Germinal center (tissue), 1 donor: ENCODE measurements around the gene SLC39A3.

Experiments used
- DNase-seq: peaks from one replicate; pipeline ENCODE4 v3.0.0; 2012; ENCODE audit warnings: mixed read lengths, low spot score

The SLC39A3 gene

DNA sequence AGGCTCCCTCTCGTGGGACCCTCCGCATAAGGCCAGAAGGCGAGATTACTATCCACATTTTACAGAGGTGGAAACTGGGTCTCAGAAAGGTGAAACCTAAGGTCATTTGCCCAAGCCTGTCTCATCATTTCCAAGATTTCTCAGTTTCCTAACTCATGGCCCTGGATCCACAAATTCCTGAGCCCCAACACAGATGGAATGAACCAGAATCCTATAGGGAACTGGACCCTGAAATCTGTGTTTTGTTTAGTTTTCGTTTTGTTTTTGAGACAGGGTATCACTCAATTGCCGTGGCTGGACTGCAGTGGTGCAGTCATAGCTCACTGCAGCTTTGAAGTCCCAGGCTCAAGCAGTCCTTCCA is 36.8 kb downstream of the SLC39A3 start:
- no peak for DNase-seq

DNA sequence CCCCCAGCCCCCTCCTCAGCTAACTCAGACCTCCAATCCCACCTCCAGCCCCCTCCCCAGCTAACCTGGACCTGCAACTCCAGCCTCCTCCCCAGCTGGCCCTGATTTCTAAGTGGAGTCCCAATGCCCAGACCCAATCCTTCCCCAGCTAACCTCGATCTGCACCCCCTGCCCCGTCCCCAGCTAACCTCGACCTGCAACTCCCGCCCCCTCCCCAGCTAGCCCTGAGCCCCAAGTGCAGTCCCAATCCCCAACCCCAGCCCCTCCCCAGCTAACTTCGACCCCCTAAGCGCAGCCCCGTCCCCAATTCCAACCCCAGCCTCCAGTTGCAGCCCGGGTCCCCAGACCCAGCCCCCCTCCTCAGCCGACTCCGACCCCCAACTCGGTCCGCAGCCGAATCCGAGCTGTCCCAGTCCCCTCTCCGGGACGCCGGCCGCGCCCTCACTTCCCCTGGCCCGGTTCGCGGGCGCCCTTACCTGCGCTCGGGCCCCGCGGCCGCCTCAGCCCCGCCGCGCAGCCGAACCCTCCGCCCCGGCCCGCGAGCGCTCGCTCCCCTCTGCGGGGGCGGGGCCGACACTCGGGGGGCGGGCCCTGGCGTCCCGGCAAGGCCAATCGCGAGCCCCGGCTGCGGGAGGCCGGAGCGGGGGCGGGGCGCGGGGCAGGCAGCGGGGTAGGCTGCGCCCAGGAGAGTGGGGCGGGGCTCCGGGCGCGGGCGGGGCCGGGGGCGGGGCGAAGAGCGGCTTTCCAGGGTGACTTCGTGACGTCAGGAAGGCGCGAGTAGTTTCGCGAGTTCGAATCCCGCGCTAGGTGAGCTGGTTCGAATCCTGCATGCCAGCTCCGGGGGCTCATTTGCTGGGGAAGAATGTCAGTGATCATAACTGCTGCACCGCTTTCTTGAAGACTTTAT is 37.4 kb downstream of the SLC39A3 start, which contains the start of gene GNG7:
GNG7 (minus strand) TSS at position 525 of the 907 bp plus-strand sequence. CDS start 182,006 bp downstream, outside the sequence.
- peak; percentile 99 for DNase-seq

DNA sequence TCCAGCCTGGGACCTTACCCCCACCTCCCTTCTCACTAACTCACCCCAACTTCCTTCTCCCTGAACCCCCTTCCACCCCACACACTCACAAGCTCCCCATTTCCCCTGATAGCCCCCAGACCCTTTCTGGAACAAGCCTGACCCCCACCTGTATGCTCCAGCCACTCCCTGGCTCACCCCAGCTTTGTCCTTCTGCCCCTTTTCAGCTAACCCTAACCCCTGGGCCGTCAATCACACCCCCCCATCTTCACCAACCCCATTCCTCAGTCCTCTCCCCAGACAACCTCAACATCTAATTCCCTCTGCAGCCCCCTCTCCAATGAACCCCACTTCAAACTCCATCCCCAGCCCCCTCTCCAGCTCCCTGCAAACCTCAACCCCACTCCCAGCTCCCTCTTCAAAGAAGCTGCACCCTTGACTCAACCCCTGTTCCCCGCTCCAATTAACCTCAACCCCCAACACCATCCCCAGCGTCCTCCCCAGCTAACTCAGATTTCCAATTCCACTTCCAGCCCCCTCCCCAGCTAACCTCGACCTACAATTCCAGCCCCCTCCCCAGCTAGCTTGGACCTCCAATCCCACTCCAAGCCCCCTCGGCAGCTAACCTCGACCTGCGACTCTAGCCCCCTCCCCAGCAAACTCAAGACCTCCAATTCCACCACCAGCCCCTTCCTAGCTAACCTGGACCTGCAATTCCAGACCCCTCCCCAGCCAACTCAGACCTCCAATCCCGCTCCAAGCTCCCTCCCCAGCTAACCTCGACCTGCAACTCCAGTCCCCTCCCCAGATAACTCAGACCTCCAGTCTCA is 38.3 kb downstream of the SLC39A3 start:
- DNase-seq, result no peak

DNA sequence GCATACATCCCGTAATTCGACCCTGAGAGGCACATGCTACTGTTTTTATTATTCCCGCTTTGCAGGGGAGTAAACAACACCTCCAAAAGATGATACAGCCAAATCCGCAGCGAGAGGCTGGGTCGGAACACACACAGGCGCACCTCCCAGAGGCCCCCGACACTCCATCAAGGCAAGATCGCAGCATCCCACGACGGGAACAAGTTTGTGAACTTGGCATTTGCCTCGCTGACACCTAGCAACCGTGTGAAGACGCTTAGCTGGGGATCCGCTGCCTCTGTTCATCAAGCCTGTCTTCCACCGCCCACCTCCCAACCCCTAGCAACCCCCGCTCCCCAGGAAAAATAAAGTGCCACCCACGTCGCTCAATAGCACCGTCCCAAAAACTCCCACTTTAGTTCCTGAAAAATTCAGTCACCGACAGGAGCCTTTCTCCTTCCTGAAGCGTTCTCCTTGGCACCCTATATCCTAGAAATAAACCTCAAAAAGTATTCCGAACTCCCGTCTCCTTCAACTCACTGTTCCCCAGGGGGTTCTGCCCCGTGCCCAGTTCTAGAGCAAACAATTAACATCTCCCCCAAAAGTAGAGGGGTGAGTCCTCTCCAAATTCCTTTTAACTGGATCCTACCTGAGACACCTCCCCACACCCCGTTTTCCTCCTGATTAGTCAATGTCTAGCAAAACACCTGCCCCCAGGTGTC is 39.0 kb downstream of the SLC39A3 start:
- DNase-seq, result no peak

DNA sequence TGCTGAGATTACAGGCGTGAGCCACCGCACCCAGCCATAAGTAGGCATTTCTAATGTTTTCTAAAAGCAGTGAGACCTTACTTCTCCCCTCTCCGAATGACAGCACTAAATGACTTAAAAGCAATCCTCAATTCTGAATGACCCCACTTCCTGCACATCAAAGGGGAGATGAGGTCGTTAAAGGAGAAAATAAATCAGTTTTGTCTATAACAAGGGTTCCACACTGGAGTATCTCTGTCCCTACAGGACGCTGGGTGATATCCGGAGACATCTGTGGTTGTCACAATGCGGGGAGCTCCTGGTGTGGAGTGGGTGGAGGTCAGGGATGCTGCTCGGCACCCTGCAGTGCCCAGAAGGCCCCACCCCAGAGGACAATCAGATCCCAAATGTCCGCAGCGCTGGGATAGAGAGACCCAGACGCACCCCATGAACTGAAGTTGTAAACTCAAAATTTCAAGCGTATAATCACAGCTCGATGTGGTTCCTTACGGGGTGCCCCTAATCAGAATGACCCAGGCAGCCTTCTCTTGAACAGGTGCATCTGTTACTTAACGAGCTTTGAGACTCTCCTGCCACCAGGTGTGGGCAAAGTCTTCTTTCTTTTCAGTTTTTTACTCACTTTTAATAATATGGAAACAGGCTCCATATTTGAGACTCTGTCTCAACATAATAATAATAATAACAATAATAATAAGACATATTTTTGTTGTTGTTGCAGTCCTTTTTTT is 40.2 kb downstream of the SLC39A3 start:
- DNase-seq, result no peak

DNA sequence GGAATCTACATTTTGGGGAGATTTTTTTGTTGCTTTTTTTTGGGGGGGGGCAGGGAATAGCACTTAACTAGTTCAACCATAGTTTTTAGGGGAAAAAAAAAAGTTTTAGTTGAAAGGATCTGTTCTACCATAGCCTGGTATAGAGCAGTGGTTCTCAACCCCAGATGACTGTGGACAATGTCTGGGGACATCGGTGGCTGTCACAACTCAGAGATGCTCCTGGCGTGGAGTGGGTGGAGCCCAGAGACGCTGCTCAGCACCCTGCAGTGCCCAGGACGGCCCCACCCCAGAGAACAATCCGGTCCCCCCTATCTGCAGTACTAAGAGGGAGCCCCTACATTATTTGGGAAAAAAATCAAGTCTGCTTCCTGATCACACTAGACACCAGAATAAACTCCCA is 45.6 kb downstream of the SLC39A3 start:
- DNase-seq, result no peak

DNA sequence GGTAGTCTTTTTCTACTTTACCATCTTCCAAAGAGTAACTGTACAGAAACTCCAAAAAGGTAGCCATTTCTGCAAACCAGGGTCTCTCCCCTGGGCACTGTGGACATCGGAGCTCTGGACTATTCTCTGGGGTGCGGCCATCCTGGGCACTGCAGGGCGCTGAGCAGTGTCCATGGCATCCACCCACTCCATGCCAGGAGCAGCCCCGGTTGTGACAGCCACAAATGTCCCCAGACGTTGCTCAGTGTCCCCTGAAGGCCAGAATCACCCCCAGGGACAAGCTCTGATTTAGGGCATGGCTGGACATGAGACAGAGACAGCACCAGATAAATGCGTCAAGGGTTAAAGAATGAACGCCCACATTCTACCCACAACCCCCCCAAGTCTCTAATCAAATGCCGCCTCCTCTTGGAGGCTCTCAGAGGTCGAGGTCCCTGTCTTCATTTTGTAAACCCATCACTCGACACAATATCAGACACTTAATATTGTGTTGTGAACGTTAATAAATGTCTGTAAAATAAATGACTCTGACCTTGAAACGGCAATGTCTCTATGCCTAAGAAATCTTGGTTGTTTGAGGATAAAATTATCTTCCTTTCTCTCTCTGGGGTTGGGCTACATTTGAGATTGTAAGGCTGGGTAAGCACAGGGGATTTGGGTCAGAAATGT is 46.2 kb downstream of the SLC39A3 start:
- no peak for DNase-seq

DNA sequence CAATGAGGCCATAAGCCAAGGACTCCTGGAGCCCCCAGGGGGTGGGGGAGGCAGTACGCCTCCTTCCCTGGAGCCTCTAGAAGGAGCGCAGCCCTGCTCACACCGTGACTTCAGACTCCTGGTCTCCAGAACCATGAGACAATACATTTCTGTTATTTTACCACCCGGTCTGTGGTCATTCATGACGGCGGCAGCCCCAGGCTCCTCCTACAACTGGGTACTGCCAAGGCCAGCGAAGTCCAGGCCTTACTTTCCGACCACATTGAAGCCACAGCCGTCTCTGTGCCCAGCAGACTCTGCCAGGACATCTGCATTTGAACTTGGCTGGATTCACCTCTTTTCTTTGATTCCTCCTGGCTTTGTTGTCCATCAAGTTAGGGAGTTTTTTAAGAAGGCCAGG is 47.9 kb downstream of the SLC39A3 start:
- no peak for DNase-seq

DNA sequence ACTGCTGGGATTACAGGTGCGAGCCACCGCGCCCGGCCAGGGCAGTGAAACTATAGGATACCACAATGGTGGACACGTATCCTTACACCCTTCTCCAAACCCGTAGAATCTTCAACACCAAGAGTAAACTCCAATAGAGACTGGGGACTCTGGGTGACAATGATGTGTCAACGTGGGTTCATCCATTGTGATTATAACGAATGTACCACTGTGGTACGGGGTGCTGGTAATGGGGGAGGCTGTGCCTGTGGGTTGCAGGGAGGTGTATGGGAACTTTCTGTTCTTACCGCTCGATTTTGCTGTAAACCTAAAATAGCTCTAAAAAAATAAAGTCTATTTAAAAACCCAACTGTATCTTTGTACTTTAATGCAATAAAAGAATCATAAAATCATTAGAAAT is 49.0 kb downstream of the SLC39A3 start:
- no peak for DNase-seq

DNA sequence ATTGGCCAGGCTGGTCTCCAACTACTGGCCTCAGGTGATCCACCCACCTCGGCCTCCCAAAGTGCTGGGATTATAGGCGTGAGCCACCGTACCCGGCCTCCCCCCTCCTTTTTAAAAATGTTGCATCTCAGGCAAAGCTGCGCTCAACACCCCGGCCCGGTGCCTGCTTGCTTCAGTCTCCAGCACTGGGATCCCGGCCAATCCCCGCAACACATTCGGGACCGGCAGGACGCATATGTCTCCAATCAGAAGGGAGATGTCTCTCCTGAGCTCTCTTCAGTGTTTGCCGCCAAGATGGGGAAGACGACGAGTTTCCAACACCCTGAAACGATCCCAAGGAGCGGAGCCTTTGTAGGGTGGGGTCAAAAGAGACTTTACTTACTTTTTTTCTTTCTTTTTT is 53.5 kb downstream of the SLC39A3 start:
- DNase-seq, result no peak

DNA sequence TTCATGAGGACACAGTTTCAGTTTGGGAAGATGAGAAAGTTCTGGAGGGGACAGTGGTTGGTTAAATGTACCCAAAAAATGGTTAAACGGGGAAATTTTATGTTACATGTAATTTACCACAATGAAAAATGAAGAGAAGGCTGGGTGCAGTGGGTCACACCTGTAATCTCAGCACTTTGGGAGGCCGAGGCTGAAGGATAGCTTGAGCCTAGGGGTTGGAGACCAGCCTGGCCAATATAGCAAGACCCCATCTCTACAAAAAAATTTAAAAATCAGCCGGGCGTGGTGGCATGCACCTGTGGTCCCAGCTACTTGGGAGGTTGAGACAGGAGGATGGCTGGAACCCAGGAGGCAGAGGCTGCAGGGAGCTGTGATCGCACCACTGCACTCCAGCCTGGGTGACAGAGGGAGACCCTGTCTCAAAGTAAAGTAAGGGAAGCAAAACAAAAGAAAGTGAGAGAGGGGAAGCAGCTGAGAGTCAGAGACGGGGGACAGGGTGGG is 54.6 kb downstream of the SLC39A3 start:
- no peak for DNase-seq

DNA sequence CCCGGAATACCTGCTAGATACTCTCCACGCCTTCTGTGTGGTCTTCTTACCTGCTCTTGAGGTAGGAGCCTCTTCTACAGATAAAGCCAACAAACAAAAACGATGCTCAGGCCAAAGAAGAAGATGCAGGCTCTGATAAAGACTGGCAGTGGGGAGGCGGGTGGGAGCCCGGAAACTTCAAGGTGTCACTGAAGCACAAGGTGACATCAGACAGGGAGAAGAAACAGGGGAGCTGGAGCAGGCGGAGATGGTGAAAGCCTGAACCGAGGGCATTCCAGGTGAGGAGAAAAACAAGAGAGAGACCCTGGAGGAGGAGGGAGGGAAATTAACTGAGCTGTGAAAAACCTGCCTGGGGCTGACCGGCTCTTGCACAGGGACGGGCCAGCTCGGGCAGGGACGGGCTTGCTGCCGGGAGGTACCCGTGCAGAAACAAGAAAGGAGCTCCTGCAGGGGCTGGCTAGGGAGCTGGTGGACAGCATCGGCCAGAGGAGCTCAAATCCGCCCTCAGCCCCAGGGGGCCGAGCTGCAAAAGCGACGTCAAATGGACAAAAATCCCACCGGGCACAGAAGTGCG is 56.3 kb downstream of the SLC39A3 start:
- no peak for DNase-seq
